ENCODE data around the gene POU4F1.

DNA sequence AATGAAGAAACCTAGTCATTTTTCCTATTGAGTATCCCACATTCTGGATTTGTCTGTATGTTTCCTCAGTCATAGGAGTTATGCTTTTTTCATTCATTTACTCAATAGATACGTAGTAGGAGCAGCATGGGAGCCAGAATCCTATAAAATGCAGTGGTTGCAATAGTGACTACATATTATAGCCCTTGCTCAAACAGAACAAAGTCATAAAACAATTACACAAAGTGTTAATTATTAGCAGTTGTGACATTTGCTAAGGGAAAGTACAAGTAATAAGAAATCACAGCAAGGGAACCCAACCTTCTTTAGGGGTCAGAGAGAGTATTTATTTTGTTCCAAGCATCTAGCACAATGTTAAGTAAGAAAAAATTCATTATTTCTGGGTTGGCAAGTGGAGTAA lies 27.7 kb upstream of the POU4F1 start:
- TF ChIP-seq, protein P1, sequence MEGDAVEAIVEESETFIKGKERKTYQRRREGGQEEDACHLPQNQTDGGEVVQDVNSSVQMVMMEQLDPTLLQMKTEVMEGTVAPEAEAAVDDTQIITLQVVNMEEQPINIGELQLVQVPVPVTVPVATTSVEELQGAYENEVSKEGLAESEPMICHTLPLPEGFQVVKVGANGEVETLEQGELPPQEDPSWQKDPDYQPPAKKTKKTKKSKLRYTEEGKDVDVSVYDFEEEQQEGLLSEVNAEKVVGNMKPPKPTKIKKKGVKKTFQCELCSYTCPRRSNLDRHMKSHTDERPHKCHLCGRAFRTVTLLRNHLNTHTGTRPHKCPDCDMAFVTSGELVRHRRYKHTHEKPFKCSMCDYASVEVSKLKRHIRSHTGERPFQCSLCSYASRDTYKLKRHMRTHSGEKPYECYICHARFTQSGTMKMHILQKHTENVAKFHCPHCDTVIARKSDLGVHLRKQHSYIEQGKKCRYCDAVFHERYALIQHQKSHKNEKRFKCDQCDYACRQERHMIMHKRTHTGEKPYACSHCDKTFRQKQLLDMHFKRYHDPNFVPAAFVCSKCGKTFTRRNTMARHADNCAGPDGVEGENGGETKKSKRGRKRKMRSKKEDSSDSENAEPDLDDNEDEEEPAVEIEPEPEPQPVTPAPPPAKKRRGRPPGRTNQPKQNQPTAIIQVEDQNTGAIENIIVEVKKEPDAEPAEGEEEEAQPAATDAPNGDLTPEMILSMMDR (IDR thresholded peaks at IDR 0.05): no peak
- no peak for TF ChIP-seq POLR2A (IDR thresholded peaks at IDR 0.05)

Data from body of pancreas (tissue), 4 donors.